ENCODE results near the gene CCRL2.

DNA sequence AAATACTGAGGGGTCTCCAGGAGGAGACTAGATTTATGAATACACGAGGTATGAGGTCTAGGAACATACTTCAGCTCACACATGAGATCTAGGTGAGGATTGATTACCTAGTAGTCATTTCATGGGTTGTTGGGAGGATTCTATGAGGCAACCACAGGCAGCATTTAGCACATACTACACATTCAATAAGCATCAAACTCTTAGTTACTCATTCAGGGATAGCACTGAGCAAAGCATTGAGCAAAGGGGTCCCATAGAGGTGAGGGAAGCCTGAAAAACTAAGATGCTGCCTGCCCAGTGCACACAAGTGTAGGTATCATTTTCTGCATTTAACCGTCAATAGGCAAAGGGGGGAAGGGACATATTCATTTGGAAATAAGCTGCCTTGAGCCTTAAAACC is 31.8 kb upstream of the CCRL2 start:
- no peak for TF ChIP-seq CTCF (IDR thresholded peaks at IDR 0.05)
- TF ChIP-seq POLR2A (IDR thresholded peaks at IDR 0.05), result no peak

All from thyroid gland (tissue), 4 donors.